LNCAP (cell line): ENCODE measurements around the gene SMIM20.

Experiments
- TF ChIP-seq, protein P1 (sequence below): fragments of 450-650 bp; IDR thresholded peaks from 2 replicates; pipeline ENCODE4 v1.5.1; 2017; ENCODE audit warnings: mild to moderate bottlenecking

Gene SMIM20

DNA sequence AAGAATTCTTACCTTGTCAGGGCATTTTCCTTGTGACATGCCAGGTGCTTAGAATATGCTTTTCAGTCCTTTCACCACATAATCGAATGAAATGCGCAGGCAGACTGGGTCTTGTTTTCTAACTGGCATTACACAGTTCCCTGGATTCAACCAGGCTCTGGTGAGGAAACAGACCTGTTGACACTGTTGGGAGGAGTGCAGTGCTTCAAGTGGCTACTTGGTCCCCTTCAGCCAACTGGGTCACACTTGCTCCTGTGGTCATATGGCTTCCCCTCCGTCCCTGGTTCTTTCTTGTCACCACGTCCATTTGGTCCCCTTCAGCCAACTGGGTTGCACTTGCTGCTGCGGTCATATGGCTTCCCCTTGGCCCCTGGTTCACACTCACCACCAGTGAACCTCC is 9.7 kb downstream of the SMIM20 start:
- TF ChIP-seq, protein P1, sequence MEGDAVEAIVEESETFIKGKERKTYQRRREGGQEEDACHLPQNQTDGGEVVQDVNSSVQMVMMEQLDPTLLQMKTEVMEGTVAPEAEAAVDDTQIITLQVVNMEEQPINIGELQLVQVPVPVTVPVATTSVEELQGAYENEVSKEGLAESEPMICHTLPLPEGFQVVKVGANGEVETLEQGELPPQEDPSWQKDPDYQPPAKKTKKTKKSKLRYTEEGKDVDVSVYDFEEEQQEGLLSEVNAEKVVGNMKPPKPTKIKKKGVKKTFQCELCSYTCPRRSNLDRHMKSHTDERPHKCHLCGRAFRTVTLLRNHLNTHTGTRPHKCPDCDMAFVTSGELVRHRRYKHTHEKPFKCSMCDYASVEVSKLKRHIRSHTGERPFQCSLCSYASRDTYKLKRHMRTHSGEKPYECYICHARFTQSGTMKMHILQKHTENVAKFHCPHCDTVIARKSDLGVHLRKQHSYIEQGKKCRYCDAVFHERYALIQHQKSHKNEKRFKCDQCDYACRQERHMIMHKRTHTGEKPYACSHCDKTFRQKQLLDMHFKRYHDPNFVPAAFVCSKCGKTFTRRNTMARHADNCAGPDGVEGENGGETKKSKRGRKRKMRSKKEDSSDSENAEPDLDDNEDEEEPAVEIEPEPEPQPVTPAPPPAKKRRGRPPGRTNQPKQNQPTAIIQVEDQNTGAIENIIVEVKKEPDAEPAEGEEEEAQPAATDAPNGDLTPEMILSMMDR: no peak

DNA sequence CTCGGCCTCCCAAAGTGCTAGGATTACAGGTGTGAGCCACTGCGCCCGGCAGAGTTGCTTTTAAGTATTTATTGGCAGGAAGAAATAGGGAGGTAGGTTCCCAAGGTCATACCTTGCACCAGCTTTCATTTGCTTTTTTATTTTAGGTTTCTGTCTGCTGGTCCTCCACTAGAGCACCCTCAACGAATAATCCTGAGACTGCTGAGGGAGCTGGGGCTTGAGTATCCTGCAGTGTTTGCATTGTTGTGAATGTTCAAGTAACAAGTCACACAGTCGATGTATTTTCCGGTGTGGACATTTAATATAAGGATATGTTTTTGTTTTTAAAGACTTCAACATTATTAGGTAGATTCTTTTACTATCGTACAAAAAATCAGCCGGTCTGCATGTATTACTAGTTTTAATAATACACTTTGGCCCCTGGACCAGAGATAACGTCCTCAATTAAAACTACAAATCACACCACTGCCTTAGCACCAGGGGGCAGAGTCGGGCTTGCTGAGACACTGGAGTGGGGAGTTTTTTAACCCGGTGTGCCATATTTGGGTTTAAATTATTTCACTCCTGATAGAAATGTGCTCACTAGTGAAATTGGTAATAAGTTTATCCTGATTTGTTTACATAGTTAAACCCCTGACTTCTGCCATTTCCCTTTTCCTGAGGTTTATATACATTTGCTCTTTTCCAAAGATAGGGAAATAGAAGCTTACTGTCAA is 11.6 kb downstream of the SMIM20 start:
- TF ChIP-seq, protein P1: peak; percentile 68

DNA sequence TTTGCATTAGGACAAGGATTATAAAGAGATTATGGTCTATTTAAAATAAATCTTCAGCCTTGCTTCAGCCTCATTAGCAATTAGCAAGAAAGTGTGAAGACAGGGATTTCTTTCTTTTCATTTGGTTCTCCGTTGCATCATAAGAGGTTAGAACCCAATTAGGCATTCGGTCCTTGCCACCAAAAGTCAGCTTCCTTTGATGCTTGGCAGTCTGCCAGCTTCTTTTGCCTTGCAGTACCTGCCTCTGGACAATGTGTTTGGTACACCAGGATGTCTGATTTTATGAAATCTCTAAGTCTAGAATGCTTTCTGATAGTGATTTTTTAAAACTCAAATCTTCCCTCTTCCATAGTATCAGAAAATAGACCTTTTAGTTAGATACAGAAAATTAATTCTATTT is 12.4 kb downstream of the SMIM20 start:
- TF ChIP-seq, protein P1: no peak

DNA sequence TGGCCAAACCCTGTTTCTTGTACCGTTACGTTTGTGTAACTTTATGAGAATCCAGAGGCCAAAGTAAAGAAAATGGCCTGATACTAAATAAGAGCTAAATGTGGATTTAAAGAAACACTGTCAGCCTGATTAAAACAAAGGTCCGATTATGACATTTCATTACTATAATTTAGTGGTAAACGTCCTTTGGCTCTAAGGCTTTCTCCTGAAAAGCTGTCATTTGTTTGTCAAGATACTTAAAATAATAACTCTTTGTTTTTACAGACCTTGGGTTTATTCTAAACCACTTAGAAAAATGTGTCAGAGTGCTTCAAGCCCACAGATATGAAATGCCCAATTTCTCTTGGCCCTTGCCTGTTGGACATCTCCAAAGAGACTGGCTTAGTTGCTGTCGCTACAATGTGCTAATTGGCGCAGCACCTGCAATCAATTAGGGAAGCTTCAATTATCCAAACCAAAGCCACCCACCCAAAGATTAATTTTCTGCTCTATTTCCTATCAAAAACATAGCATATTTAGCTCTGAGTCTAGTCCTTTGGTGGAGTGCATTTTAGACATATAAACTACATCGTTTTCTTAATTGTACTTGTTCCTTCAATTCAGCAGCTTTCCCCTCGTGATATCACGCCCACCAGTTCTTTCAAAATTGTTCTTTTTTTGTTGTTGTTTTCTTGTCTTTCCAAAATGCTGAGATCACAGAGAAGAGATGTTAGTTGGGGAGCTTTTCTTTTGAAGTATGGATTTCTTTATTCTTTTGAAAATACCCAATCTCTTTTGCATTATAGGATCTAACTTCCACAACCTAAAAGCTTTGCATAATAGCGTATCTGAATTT is 13.6 kb downstream of the SMIM20 start:
- TF ChIP-seq, protein P1: no peak

DNA sequence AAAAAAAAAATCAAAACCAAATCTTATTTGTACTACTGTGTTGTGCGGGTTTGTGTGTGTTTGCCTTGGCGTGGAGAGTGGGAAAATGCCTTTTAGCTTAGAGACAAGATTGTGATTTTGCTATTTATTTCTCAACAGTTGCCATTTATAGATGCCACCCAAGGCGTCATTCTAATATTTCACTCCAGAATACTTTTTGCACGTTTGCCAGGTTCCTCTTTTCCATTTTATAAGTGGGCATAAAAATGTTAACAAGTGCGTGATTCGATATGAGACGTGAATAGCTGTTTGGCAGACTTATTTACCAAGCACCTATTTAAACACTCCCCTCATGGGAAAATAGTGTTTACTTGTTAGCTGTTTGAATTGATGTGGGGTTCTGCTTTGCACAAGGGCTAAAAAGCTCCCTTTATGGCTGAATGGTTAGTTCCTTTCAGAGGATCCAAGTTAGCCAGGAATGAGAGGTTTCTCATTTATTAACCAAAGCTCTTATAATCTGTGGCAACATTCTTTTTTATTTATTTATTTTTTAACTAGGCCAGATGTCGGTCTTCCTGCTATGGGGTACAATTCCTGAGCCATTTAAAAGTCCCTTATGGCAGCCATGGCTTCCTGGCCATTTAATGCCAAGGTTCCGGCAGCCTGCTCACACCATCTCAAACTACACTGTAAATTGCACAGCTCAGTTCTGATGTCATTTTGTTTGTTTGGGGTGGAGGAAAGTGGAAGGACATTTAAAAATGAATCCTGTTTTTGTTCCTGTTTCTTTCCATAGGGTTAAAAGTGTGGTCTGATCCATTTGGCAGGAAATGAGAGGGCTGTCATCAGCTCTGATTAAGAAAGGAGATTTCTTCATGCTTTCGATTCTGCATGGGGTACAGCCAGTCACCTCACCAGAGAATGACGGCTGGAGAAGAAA is 14.6 kb downstream of the SMIM20 start:
- TF ChIP-seq, protein P1: no peak

DNA sequence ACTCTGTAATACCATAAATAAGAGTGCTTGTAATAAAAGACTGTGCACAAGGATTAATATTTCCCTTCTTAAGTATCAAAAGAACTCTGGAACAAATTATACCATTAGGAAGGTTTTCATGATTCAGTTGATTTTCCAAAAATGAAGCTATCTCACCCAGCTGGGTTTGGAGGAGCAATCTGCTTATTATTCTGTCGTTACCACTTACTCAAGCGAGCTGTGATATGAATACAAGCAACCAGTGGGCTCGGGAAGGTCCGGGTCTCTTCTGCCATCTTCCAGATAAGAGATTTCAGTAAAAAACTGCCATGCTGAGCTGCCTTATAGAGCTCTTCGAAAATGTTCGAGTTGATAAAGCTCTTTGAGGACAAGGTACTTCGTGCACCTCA is 15.3 kb downstream of the SMIM20 start:
- TF ChIP-seq, protein P1: no peak

DNA sequence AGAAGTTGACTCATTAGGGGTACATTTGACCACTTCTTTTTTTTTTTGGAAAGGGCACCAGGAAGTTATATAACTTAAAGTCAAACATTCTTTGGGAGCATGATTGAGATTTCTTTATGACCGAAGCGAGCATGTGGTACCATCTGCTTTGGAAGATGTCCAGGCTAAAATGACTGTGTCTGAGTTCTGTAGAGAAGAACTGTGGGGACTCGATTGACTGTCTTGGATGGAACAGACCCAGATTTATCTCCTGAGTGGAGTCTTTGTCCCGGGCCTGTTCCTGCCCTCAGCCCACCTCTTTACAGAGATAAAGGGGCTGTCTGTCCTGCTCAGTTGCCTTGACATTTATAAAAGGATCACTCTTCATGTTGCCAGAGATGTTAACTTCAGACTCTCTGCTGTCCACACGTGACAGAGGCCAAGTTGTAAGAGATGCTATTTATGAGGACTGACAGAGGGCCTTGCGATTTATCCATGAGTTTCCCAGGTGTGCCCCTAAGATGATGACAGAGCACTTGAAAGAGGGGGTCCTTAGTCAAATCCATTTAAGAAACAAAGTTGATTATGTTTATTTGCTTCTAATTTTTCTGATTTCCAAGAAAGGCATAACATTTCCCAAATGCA is 16.8 kb downstream of the SMIM20 start:
- TF ChIP-seq, protein P1: no peak
